Sigmoid colon (tissue), 4 donors: Measurements from ENCODE around the gene DLAT.
"Not testable (repeated sequence)": the region's sequence is repeated elsewhere in the genome, so short reads cannot be mapped to it uniquely, and the experiment has no call there.

Source experiments
- POLR2A ChIP-seq, 2 donors: fragments of 450-650 bp; IDR thresholded peaks; one replicate each; pipeline ENCODE4 v1.6.1; 2016; ENCODE audit warnings: antibody characterized with exemption in 2 of 2, mild to moderate bottlenecking in 2 of 2, moderate library complexity in 2 of 2
- POLR2AphosphoS5 ChIP-seq, 4 donors: sonication (generic); formaldehyde crosslinking; IDR thresholded peaks; one replicate each; pipeline ENCODE4 v1.6.1; 2017; ENCODE audit warnings: antibody characterized with exemption in 4 of 4

DNA sequence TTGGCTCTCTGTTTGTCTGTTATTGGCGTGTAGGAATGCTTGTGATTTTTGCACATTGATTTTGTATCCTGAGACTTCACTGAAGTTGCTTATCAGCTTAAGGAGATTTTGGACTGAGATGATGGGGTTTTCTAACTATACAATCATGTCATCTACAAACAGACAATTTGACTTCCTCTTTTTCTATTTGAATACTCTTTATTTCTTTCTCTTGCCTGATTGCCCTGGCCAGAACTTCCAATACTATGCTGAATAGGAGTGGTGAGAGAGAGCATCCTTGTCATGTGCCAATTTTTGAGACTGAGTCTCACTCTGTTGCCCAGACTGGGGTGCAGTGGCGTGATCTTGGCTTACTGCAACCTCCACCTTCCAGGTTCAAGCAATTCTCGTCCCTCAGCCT, 23.0 kb downstream of the DLAT start:
- not testable (repeated sequence) for TF ChIP-seq POLR2AphosphoS5, POLR2A (IDR thresholded peaks at IDR 0.05)
